ENCODE measurements around the gene CBFA2T3.
"Not testable (repeated sequence)": the region's sequence is repeated elsewhere in the genome, so short reads cannot be mapped to it uniquely, and the experiment has no call there.

Gene CBFA2T3

DNA sequence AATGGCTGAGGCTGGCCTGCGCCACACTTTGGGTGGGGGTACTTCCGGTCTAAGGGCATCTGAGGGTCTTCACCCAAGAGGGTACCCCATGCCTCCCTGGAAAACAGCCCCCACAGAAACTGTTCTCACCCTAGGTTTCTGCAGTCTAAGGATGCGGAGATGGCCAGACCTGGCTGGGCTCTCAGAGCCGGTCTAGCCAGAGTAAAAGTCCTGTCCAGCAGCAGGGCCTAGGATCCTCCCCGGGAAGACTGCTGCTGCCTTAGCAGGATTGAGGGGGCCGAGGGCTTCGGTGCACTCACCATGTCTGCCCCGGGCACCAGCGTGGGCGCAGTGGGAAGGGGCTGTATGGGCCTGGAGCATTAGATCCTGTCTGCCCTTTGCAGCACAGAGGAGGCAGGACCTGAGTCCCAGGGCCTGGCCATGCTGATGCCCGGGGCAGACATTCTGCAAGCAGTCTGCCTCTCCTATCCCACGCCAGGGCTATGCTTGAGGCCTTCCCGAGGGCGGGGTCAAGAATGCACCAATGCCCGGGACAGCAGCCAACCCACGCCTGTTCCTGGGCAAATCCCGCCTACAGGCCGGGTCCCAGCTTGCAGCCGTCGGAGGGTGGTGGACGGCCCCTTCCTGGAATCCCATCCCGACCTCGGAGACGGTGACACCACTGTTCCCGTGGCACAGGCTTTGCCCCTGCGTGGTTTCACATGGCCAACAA is 54.7 kb downstream of the CBFA2T3 start:
- peak; percentile 34 for DNase-seq (ENCODE audit: low read depth)

GRCh38 chr16:88921591-88921990 is 55.4 kb downstream of the CBFA2T3 start:
- no peak for DNase-seq (ENCODE audit: low read depth)

DNA sequence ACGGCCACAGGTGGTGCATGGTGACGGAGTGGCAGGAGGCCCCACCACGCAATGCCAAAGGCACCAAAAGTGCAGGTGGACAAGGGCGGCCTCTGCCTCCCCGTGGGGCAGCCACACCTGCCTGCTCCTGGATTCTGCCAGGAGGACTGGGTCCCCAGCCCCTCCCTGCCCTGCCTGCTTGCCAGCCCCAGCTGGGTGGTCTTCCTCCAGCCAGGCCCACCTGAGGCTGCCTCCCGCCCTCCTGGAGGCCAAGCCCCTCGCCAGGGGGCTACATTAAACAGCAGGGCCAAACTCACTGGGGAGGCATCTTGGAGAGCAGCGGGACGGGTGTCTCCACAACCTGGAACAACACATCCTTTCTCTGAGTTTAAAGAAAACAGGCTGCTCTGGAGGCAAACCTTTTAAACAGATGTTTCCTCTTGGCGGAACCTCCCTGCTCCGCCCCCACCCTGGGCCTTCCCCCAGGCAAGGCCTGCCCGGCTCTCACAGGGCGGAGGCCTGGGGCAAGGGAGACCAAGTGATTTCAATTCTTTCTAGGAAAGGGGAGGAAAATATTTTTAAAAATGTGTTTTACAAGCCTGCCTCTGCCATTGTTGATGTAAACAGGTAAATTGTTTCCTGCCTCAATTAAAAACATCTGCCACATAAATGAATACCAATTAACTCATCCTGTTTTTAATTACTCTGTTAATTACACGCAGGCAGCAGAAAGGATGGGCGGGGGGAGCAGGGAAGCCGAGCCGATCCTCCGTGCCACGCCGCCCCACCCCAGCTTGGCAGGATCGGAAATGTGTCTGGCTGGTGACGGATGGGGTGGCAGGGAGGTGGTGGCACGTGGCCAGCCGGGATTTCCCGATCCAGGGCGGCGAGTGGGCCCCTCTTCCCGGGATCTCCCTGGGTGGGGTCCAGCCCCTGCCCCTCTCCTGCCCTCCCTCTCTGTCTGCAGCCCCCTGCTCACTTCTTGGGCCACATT is 56.1 kb downstream of the CBFA2T3 start:
- peak; percentile 58 for DNase-seq (ENCODE audit: low read depth)

- no peak for DNase-seq (ENCODE audit: low read depth)
Measured at GRCh38 chr16:88919936-88920335, 57.1 kb downstream of the CBFA2T3 start.

DNA sequence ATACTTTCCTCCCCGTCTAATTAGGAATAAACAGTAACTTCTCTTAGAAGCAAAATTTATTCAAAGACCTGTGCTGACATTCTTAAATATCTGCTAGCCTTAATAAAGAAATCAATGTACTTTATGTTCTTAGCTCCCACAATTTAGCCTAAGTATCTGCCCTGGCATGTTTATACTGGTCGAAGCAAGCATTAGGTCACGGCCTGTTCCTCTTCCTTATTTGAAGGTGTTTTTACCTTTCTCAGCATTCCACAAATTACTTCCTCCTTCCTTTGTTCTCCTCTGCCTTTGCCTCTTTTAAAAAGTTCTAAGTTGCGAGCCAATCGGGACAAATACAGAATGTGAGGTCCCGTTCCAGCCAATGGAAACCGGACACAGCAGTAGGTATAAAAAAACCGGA is 58.1 kb downstream of the CBFA2T3 start:
- DNase-seq (ENCODE audit: low read depth) = not testable (repeated sequence)

GRCh38 chr16:88917915-88918627 is 58.9 kb downstream of the CBFA2T3 start:
- DNase-seq (ENCODE audit: low read depth) = no peak

DNA sequence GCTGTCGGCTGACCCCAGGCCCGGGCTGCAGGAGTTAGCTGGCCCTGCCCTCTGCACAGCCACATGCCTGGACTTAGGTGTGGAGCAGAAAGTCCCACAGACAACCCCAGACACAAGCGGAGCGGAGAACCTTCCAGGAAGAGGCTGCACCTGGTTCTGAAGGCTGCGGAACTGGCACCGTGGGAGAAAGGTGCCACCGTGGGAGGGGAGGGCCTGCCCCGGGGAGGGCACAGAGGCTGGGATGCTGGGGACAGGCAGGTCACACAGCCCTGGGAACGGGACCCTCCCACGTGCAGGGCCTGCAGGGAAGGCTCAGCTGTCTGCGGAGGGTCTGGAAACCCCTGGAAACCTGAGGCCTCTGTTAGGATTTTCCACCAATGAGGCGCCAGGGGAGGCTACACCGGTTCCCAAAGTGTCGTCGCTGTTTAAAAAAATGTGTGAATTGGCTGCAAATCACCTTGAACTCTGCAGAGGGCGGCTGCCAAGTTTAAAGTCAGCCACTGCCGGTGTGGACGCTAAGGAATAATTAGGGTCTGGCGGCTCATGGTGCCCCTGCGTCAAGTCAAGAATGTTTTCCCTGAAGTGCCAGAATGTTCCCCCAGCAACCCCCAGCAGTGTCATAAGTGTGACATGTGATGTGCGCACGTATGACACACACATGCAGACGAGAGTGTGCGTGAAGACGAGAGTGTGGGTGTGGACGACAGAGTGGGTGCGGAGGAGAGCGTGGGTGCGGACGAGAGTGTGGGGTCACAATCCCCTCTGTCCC is 59.7 kb downstream of the CBFA2T3 start:
- no peak for DNase-seq (ENCODE audit: low read depth)

DNA sequence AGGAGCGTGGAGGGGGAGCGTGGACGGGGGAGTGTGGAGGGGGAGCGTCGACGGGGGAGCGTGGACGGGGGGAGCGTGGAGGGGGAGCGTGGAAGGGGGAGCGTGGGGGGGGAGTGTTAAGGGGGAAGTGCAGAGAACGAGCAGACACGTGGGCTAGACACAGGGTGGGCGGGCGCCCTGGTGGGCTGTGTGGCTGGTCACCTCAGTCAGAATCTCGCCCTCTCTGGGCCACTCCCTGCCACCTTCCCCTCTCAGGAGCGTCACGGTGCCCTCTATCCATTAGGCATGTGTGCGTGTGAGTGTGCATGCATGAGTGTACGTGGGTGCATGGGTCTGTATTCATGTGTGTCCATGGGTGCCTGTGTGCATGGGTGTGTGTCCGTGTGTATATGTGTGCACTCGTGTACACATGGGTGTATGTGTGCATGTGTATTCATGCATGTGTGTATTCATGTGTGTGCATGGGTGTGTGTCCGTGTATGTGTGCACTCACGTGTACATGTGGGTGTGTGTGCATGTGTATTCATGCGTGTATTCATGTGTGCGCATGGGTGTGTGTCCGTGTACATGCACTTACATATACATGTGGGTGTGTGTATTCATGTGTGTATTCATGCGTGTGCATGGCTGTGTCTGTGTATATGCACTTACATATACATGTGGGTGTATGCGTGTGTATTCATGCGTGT is 61.2 kb downstream of the CBFA2T3 start:
- DNase-seq (ENCODE audit: low read depth) = no peak

GRCh38 chr16:88914750-88915368 is 62.1 kb downstream of the CBFA2T3 start:
- peak; percentile 72 for DNase-seq (ENCODE audit: low read depth)

- no peak for DNase-seq (ENCODE audit: low read depth)
Measured at GRCh38 chr16:88913870-88914269, 63.1 kb downstream of the CBFA2T3 start.

DNA sequence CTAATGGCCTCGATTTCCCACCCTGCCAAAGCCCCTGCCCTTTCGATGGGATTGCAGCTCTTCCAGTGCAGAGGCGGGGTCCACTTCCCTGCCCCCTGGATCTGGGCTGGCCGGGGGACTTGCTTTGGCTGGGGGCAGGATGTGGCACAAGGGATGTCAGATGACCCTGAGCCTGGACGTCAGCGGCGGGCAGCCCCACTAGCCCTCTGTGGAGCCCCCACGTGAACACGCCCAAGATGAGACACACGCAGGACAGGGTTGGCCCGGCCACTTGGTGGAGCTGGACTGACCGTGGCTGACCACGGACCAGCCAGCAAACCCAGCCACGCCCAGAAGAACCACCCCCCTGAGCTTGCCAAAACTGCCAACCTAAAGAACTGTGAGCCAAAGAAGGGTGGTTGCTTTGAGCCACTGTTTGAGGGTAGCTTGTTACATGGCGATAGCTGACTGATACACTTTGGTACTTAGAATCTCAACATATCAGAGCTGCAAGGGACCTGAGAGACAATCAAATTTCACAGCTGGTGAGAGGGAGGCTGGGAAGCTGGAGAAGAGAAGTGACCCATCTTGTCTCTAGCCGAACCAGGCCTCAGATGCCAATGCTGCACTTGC is 63.9 kb downstream of the CBFA2T3 start:
- DNase-seq (ENCODE audit: low read depth) = no peak

GRCh38 chr16:88912556-88912955 is 64.5 kb downstream of the CBFA2T3 start:
- DNase-seq (ENCODE audit: low read depth) = no peak

GRCh38 chr16:88911946-88912310 is 65.1 kb downstream of the CBFA2T3 start:
- DNase-seq (ENCODE audit: low read depth) = no peak

GRCh38 chr16:88911136-88911945 is 65.7 kb downstream of the CBFA2T3 start:
- no peak for DNase-seq (ENCODE audit: low read depth)

GRCh38 chr16:88910284-88911135 is 66.5 kb downstream of the CBFA2T3 start:
- no peak for DNase-seq (ENCODE audit: low read depth)

DNA sequence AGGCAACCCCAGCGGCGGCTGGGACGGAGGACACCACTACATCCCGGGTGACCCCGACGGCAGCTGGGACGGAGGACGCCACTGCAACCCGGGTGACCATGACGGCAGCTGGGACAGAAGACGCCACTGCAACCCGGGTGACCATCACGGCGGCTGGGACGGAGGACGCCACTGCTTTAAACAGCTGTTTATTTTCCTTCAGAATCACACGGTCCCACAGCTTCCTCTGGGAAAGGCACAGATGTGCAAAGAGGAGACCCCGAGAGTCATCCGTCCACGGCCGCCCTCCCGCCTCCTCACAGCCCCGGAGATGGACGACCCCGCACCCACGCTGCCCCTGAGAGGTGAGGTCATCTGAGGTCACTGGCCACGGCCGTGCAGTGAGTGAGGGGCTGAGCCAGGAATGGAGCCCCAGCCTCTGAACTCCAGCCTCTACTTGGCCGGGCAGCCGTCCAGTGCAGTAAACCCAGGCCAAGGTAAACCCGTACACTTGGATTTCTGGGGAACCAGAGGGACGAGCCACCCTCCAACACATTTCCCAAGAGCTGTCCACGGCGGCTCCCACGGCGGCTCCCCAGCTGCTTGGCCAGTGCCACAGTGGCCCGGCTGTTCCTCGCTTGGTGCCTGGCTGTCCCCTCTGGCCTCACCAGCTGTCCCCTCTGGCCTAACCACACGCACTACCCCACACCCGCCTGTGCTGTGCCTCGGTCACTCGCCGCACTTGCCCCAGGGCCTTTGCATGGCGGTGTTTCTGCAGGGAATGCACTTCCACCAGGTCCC is 67.4 kb downstream of the CBFA2T3 start:
- DNase-seq (ENCODE audit: low read depth) = no peak

DNA sequence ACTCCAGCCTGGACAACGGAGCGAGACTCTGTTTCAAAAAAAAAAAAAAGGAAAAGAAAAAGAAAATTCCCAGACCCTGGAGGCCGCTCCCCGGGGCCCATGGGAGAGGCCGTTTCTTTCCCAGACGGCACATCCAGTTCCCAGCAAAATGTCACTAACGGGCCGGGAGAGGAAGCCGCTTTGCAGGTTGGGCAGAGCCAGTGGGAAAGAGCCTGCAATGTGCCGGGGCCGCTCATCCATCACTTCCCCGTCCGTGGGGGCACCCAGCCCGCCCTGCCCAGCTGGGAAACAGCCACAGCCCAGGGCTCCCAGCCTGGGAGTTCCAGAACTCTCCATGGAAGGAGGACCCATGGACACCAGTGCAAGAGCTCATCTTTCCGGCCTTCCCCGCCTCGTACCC is 68.7 kb downstream of the CBFA2T3 start:
- no peak for DNase-seq (ENCODE audit: low read depth)

DNA sequence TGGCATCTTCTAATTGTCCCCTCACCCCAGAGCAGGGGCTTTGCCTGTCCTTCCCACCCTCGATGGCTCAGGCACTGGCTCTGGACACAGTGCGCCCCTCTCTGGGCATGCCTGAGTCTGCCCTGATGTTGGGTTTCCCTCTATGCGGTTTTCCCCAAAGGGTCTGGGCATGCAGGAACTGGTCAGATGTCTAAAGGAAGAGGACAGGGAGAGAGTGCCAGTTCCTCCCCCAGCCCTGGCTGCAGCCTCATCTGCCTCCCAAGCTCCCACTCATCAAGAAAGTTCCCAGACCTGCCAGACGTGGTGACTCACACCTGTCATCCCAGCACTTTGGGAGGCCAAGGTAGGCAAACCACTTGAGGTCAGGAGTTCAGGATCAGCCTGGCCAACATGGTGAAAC is 69.2 kb downstream of the CBFA2T3 start:
- DNase-seq (ENCODE audit: low read depth) = no peak
